Subcutaneous abdominal adipose tissue (tissue), 5 donors: ENCODE measurements around the gene TNFRSF14.

Source experiments
- H3K27ac ChIP-seq: one replicate; pipeline ENCODE4 v1.7.0; 2013; ENCODE audit warnings: low read depth, mild to moderate bottlenecking, inconsistent platforms, low read length, moderate library complexity
- H3K27me3 ChIP-seq, 5 donors: one replicate each; pipeline ENCODE4 v1.7.0; 2013; ENCODE audit warnings: low read length in 5 of 5, inconsistent platforms in 1 of 5; ENCODE audit not compliant: control insufficient read depth in 5 of 5, insufficient read depth in 4 of 5
- H3K36me3 ChIP-seq, 5 donors: one replicate each; pipeline ENCODE4 v1.7.0; 2013; ENCODE audit warnings: low read length in 5 of 5; ENCODE audit not compliant: control insufficient read depth in 5 of 5, insufficient read depth in 5 of 5
- H3K4me1 ChIP-seq, 5 donors: one replicate each; pipeline ENCODE4 v1.7.0; 2013; ENCODE audit warnings: low read length in 5 of 5, mild to moderate bottlenecking in 3 of 5, moderate library complexity in 1 of 5; ENCODE audit not compliant: control insufficient read depth in 5 of 5, insufficient read depth in 5 of 5
- H3K4me3 ChIP-seq, 5 donors: one replicate each; pipeline ENCODE4 v1.7.0; 2013; ENCODE audit warnings: low read length in 5 of 5, low read depth in 1 of 5
- H3K9ac ChIP-seq, 5 donors: one replicate each; pipeline ENCODE4 v1.7.0; 2013; ENCODE audit warnings: low read length in 5 of 5, mild to moderate bottlenecking in 4 of 5, moderate library complexity in 3 of 5
- H3K9me3 ChIP-seq, 5 donors: one replicate each; pipeline ENCODE4 v1.7.0; 2013; ENCODE audit warnings: low read length in 5 of 5; ENCODE audit not compliant: control insufficient read depth in 5 of 5
- donor health status: healthy.
- donor health status: healthy.
- donor health status: healthy.
- donor health status: healthy.
- donor health status: healthy.

TNFRSF14 gene

DNA sequence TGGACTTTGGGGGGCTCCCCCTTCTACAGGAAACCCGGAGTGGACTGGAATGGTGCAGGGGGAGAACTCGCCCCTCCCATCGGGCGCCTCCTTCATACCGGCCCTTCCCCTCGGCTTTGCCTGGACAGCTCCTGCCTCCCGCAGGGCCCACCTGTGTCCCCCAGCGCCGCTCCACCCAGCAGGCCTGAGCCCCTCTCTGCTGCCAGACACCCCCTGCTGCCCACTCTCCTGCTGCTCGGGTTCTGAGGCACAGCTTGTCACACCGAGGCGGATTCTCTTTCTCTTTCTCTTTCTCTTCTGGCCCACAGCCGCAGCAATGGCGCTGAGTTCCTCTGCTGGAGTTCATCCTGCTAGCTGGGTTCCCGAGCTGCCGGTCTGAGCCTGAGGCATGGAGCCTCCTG is at the start of gene TNFRSF14:
TSS of gene TNFRSF14 (plus strand) at position 95 of the 401 bp plus-strand sequence. CDS start at position 389, 294 bp downstream.
- Histone ChIP-seq H3K27ac (peak within 1 kb of the TSS; percentile 88), H3K9me3 (no peaks in the 10 kb centered on the region), H3K4me1 (peaks cover 6 to 62% (median 43%) of the 10 kb centered on the region in 5 donors), H3K9ac (peak within 1 kb of the TSS; percentile 77 to 97 (median 87)), H3K4me3 (peak within 1 kb of the TSS; percentile 83 to 95 (median 88)), H3K36me3 (peaks cover 0 to 35% (median 27%) of the 10 kb centered on the region in 5 donors), H3K27me3 (no peaks in the 10 kb centered on the region)

DNA sequence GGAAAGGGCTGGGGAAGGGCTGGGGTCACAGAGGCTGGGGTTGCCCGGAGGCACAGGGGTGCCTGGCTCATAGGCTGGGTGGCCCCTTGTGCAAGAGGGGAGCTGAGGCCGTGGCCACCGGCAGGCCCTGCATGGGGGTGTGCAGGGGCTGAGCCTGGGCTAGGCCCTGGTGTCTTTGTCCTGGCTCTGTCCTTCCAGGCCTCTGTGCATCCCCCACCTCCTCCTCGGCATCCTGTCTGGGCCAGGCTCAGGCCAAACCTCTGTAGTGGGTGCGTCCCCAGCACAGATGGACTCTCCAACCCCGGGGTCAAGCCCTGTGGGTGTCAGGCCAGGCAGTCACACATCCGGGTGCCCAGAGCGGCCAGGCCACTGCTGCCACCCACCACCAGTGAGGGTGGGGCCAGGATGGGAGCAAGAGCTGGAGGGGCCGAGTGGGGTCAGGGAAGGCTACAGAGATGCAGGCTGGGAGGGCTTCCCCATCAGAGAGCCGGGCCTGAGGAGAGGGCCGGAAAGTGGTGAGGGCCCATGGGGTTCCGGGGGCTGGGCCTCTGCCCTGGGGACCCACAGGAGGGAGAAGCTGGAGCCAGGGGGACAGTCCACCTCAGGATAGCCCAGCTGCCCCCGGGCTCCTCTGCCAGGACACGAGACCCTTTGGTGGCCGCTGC is 49.1 kb upstream of the TNFRSF14 start:
- Histone ChIP-seq H3K27ac (no peak overlapping the region), H3K9ac (no peak overlapping the region), H3K27me3 (peaks cover 16 to 31% (median 27%) of the 10 kb centered on the region in 5 donors), H3K4me1 (peaks cover 0 to 10% (median 3%) of the 10 kb centered on the region in 5 donors), H3K4me3 (no peak overlapping the region), H3K36me3 (peaks cover 0 to 47% (median 43%) of the 10 kb centered on the region in 5 donors), H3K9me3 (no peaks in the 10 kb centered on the region)

DNA sequence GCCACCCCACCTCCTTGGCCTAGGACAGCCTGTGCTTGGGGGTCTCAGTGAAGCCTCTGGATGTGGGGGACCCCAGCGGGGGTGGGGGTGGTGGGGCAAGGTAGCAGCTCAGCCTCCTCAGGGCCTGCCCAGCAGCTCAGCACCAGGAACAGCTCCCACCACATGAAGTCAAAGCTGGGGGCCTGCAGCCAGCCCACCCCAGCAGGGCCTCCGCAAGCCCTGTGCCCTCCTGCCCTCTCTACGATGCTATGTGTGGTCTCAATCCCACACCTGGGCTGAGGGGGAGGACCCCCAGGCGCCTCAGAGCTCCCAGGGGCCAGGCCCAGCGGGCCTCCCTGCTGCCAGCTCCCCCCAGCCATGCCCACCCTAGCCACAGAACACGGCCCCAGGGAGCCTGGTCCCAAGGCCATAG is 48.4 kb upstream of the TNFRSF14 start:
- H3K9ac ChIP-seq = no peak overlapping the region
- H3K4me1 ChIP-seq = peaks cover 0 to 10% (median 3%) of the 10 kb centered on the region in 5 donors
- H3K4me3 ChIP-seq = no peak overlapping the region
- peaks cover 0 to 55% (median 50%) of the 10 kb centered on the region in 5 donors for H3K36me3 ChIP-seq
- H3K9me3 ChIP-seq = no peaks in the 10 kb centered on the region
- H3K27me3 ChIP-seq = peaks cover 12 to 28% (median 23%) of the 10 kb centered on the region in 5 donors
- no peak overlapping the region for H3K27ac ChIP-seq

DNA sequence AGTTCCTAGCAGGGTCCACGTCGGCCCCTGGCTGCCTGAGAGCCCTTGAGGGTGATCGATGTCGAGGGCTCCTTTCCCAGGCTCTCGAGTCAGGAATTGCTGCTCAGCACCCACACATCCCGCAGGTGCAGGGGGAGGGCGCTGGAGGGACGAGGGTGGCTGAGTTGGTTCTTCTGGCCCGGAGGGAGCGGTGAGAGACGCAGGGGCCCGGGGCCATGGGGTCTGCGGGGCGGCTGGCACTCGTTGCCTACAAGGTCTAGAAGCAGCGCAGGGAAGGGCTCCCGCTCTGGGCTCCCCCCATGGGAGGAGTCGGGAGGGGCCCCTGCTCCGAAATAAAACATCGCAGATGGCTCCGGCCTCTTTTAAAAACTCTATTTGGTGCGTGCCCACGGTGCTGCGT is 48.0 kb upstream of the TNFRSF14 start:
- Histone ChIP-seq H3K36me3 (peaks cover 0 to 59% (median 54%) of the 10 kb centered on the region in 5 donors), H3K4me3 (no peak overlapping the region), H3K27ac (no peak overlapping the region), H3K9me3 (no peaks in the 10 kb centered on the region), H3K27me3 (peaks cover 8 to 24% (median 18%) of the 10 kb centered on the region in 5 donors), H3K4me1 (peaks cover 0 to 10% (median 3%) of the 10 kb centered on the region in 5 donors), H3K9ac (no peak overlapping the region)

DNA sequence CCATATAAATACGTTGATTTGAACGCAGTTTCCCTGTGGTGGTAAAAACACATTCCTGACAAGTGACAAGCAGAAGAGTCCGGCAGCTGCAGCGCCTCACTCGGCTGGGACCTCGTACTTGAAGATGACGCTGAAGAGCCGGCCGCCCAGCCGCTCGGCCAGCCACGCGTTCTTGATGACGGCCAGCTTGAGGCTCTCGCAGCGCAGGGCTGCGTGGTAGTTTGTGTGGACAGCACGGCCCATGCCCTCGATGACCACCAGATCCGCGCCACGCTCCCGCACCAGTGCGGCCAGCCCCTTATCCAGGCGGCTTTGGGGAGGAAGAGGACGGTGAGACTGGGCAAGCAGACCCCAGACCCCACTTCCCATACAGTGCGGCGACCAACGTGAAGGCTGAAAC is 47.4 kb upstream of the TNFRSF14 start:
- no peak overlapping the region for H3K27ac ChIP-seq
- peaks cover 6 to 23% (median 17%) of the 10 kb centered on the region in 5 donors for H3K27me3 ChIP-seq
- no peak overlapping the region for H3K9ac ChIP-seq
- H3K36me3 ChIP-seq = peaks cover 0 to 65% (median 60%) of the 10 kb centered on the region in 5 donors
- no peaks in the 10 kb centered on the region for H3K9me3 ChIP-seq
- H3K4me3 ChIP-seq = no peak overlapping the region
- peaks cover 0 to 10% (median 3%) of the 10 kb centered on the region in 5 donors for H3K4me1 ChIP-seq

DNA sequence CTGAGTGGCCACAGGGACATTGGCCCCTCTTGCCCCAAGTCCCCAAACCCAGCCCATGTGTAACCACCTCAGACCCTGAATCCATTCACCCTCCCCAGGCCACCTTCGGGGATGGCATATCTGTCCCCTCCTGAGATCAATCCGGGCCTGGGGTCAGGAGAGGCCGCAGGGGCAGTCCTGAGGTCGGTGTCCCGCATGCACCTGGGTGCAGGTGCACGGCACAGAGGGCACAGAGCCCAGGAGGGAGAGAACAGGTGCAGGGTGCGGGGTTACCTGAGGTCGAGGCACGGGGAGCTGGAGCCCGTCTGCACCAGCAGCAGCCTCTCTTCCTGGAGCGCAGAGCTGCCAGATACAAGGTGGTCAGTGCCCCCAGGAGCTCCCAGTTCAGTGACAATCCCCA is 46.6 kb upstream of the TNFRSF14 start:
- H3K4me1 ChIP-seq = peaks cover 0 to 8% (median 3%) of the 10 kb centered on the region in 5 donors
- H3K9me3 ChIP-seq = no peaks in the 10 kb centered on the region
- no peak overlapping the region for H3K9ac ChIP-seq
- no peak overlapping the region for H3K4me3 ChIP-seq
- peaks cover 0 to 71% (median 66%) of the 10 kb centered on the region in 5 donors for H3K36me3 ChIP-seq
- peaks cover under 1 to 17% (median 10%) of the 10 kb centered on the region in 5 donors for H3K27me3 ChIP-seq
- H3K27ac ChIP-seq = no peak overlapping the region

DNA sequence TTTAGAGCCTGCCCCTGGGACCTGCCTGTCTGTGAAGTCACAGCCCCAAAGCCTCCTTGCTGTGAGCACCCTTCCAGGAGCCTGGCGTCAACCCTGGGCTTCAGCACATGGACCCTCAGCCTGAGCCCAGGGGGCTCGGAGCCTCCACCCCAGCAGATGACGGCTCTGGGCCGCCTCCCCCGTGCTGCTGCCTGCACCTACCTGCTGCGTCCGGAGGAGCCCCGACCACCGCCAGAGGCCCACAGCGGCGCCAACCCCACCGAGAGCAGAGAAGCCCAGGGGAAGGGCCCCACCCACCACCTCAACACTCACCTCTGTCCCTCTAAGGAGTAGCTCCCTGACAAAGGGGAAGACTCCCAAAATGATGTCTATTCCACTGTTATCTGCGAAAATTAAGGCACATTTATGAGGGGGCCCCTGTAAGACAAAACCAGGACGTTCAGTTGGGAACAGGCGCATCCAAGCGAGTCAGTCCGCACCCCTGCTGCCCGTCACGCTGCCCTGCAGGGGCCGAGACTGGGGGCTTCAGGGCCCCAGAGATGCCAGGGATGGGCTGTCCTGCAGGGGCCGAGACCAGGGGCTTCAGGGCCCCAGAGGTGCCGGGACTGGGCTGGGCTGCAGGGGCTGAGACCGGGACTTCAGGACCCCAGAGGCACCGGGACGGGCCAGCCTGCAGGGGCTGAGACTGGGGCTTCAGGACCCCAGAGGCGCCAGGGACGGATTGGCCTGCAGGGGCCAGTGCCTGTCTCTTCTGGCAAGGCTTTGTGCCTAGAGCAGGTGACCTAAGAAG is 45.6 kb upstream of the TNFRSF14 start:
- no peak overlapping the region for H3K4me3 ChIP-seq
- peaks cover 0 to 81% (median 76%) of the 10 kb centered on the region in 5 donors for H3K36me3 ChIP-seq
- H3K27me3 ChIP-seq = peaks cover 0 to 8% (median 4%) of the 10 kb centered on the region in 5 donors
- no peak overlapping the region for H3K27ac ChIP-seq
- no peaks in the 10 kb centered on the region for H3K9me3 ChIP-seq
- no peak overlapping the region for H3K9ac ChIP-seq
- H3K4me1 ChIP-seq = peaks cover 0 to 4% (median 0%) of the 10 kb centered on the region in 5 donors

DNA sequence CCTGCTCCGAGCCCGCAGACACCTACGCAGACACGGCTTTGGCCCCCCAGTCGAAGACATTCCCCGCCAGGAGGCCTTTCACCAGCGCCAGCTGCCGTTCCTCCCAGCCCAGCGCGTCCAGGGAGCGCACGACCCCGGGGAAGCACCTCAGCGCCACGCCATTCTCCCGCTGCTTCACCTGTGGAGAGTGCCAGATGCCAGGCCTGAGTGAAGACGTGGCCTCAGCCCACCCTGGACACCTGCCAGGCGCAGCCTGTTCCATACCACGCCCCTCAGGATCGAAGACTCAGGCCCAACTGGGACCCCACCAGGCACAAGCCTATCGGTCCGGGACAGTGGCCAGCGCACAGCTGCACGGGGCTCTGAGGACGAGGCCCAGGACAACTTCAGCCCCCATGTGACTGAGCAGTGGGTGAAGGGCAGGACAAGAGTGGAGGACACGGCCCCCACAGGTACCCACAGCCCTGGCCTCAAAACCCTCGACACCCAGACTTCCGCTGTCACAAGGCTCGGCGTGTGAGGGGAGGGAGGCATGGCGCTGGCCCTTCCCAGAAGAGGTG is 43.2 kb upstream of the TNFRSF14 start:
- Histone ChIP-seq H3K36me3 (peaks cover 0 to 97% (median 96%) of the 10 kb centered on the region in 5 donors), H3K4me3 (no peak overlapping the region), H3K9ac (no peak overlapping the region), H3K4me1 (no peaks in the 10 kb centered on the region), H3K27me3 (no peaks in the 10 kb centered on the region), H3K27ac (no peak overlapping the region), H3K9me3 (no peaks in the 10 kb centered on the region)

DNA sequence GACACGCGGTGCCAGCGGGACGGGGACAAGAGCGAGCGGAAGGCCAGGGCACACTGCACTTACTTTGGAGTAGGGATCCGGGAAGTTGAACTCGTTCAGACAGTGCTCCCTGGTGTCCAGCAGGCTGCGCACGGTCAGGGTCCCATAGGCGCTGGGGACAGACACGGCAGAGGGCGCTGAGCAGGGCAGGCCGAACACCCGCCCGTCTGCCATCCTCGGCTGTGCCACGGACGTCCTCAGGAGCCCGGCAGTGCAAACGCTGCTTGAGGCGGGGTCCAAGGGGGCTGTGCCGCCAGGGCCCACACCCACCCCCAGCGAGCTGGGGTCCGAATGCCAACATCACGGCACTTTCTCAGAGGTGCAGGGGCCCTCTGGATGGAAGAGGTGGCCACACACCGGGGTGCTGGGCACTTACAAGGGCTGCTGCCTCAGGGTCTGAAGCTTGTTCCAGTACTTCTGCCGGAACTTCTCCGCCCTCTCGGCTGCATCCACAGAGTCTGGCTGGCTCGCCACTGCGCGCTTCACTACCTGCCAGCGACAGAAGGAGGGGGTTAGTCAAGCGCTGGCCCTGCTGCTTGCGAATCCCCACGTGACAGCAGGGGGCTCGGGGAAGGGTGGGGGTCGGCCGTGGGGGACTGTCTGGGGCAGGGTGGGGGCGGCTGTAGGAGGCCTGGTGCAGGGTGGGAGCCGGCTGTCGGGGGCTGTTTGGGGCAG is 42.1 kb upstream of the TNFRSF14 start:
- no peak overlapping the region for H3K4me3 ChIP-seq
- no peak overlapping the region for H3K9ac ChIP-seq
- peaks cover 0 to 98% (median 97%) of the 10 kb centered on the region in 5 donors for H3K36me3 ChIP-seq
- H3K9me3 ChIP-seq = no peaks in the 10 kb centered on the region
- no peak overlapping the region for H3K27ac ChIP-seq
- no peaks in the 10 kb centered on the region for H3K4me1 ChIP-seq
- no peaks in the 10 kb centered on the region for H3K27me3 ChIP-seq
